Spleen (tissue), 7 donors: ENCODE measurements around the gene KCND3.

Experiments used
- POLR2A ChIP-seq, 3 donors: fragments of 450-650 bp; IDR thresholded peaks; one replicate each; pipeline ENCODE4 v1.5.1; 2017; ENCODE audit warnings: antibody characterized with exemption in 3 of 3, mild to moderate bottlenecking in 1 of 3
- POLR2AphosphoS5 ChIP-seq, 3 donors: sonication (generic); formaldehyde crosslinking; IDR thresholded peaks; one replicate each; pipeline ENCODE4 v1.5.1; 2017; ENCODE audit warnings: antibody characterized with exemption in 3 of 3
- TF ChIP-seq, protein P1 (sequence below), 11 experiments: fragments of 200-600 bp in 7 of 11; fragments of 450-650 bp in 4 of 11; sonication (generic) in 4 of 11; IDR thresholded peaks in 8 of 11; conservative IDR thresholded peaks in 3 of 11; 1 replicate in 7 of 11; 2 replicates in 4 of 11; pipeline versions ENCODE4 v1.4.0 to v1.8.0; 2016 to 2021; ENCODE audit warnings: antibody characterized with exemption in 11 of 11, inconsistent platforms in 4 of 11, mild to moderate bottlenecking in 1 of 11
- donor health status: DM: no; HTN: no; CAD: no; lungs with moderate emphysema.
- donor health status: DM: no; HTN: no; CAD: no.
- donor health status: DM: no; HTN: no; CAD: no.

- TF ChIP-seq, protein P1, sequence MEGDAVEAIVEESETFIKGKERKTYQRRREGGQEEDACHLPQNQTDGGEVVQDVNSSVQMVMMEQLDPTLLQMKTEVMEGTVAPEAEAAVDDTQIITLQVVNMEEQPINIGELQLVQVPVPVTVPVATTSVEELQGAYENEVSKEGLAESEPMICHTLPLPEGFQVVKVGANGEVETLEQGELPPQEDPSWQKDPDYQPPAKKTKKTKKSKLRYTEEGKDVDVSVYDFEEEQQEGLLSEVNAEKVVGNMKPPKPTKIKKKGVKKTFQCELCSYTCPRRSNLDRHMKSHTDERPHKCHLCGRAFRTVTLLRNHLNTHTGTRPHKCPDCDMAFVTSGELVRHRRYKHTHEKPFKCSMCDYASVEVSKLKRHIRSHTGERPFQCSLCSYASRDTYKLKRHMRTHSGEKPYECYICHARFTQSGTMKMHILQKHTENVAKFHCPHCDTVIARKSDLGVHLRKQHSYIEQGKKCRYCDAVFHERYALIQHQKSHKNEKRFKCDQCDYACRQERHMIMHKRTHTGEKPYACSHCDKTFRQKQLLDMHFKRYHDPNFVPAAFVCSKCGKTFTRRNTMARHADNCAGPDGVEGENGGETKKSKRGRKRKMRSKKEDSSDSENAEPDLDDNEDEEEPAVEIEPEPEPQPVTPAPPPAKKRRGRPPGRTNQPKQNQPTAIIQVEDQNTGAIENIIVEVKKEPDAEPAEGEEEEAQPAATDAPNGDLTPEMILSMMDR (IDR thresholded peaks at IDR 0.05 in 8 of 11, conservative IDR thresholded peaks at IDR 0.05 in 3 of 11) = peak; percentile 44 to 87 (median 72)
- TF ChIP-seq POLR2A (IDR thresholded peaks at IDR 0.05) (no peak), POLR2AphosphoS5 (IDR thresholded peaks at IDR 0.05) (peak in 1 of 3 donors; percentile 45)
Observed at GRCh38 chr1:111747282-111747734, 242.2 kb downstream of the KCND3 start.
